Measurements from ENCODE around the gene POLN. TPM values are rescaled to one million over a fixed set of nuclear protein-coding genes. Genes with fewer than 3 reads are reported as not detected.

POLN gene
- total RNA-seq, result 8.6 TPM

GRCh38 chr4:2241410-2242353 lies at the start of gene POLN, which contains the start of gene HAUS3:
Gene POLN, minus strand, starts transcription at chr4:2242121. Its CDS starts 12,890 bp downstream, at chr4:2229231.
Gene HAUS3, minus strand, starts transcription at chr4:2242121. Its CDS starts 1,175 bp downstream, at chr4:2240946.
- no peak for FAIRE-seq
- peak; percentile 99 to 100 for DNase-seq (ENCODE audit: low spot score in 2 of 2)

DNA sequence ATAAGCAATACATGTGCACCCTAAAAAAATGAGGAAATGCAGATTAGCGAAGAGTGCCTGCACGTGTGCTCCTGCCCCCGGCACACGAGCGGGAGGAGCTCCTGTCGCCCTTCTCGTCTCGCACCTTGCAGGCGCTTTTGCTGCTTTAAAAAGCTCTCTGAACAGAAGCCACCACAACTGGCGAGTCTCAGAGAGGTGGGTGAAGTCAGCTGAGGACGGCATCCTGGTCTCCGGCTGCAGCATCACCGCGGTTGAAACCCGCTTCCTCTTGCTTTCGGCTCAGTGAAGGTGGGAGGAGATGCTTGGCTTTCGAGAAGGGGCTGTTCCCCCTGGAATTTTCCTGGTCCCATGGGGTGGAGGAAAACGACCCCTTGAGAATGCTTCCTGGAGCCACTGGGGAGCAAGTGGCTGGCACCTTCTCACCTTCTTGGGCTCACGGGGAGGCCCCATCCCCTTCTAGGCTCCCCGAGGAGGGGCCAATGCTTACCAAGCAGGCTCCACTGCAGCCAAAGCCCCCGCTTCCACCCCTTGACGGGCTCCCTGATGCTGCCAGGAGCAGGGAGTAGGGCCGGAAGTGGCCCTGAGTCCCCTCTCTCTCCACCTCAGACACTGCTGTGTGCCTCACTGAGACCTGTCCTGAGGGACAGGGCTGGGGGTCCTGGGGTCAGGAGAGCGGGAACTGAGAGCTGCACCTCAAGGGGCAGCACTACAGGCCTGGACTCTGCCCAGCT lies 49.2 kb upstream of the POLN start:
- DNase-seq (ENCODE audit: low spot score in 2 of 2), result no peak
- FAIRE-seq, result no peak

GRCh38 chr4:2290488-2290887 lies 48.6 kb upstream of the POLN start:
- FAIRE-seq, result no peak
- DNase-seq (ENCODE audit: low spot score in 2 of 2), result no peak

GRCh38 chr4:2289955-2290333 lies 48.0 kb upstream of the POLN start:
- no peak for DNase-seq (ENCODE audit: low spot score in 2 of 2)
- no peak for FAIRE-seq

DNA sequence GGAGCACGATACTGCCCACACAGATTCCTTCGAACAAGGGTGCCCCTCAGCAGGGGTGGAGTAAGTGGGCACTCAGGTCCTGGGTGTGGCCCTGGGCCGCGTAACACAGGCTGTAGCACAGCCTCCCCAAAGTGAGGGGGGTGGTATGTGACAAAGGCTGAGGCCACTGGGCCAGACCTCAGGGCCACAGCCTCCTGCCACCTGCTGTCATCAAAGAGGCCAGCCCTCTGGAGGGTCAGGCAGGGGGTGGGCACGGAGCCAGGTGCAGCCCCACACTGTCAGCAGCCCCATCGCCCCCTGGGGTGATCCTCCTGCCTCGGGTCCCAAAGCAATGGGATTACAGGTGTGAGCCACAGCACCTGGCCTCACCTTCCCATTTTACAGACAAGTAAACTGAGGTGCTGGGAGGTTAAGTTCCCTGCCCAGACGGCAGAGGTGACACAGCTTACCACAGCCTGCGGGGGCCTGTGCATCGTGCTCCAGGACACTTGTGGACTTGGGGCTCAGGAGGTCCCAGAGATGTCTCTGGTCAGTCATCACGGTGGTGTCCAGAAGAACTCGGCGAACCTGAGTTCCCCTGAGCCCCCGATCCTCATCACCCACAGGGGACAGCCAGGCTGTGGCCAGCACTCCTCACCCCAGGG lies 47.5 kb upstream of the POLN start:
- no peak for FAIRE-seq
- DNase-seq (ENCODE audit: low spot score in 2 of 2), result no peak

DNA sequence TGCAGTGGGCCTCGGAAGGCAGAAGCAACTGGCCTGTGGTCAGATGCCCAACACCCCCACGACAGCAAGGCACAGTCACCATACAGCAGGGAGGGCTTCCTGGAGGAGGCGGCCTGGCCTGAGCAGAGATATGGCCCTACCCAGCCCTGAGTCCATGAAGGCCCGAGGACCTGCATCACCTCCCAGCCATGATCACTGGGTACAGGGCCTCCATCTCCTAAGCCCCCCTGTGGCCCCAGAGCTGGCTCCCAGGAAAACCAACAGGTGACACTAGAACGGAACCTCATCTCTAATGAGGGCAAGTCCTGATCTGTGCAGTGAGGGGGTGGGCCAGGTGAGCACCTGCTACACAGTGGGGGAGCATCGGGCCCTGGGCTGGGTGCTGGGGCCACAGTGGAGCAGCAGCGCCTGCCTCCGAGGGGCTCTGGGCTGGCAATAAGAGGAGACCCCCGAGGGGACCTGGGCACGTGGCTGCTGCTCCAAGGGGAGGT lies 46.2 kb upstream of the POLN start:
- DNase-seq (ENCODE audit: low spot score in 2 of 2) (no peak), FAIRE-seq (no peak)

- FAIRE-seq (no peak), DNase-seq (ENCODE audit: low spot score in 2 of 2) (no peak)
Measured at GRCh38 chr4:2287594-2287915, 45.6 kb upstream of the POLN start.

- DNase-seq (ENCODE audit: low spot score in 2 of 2) (no peak), FAIRE-seq (no peak)
Measured at GRCh38 chr4:2286904-2287593, 45.1 kb upstream of the POLN start.

- no peak for FAIRE-seq
- DNase-seq (ENCODE audit: low spot score in 2 of 2), result no peak
Measured at GRCh38 chr4:2285613-2286381, 43.9 kb upstream of the POLN start.

GRCh38 chr4:2284934-2285612 lies 43.2 kb upstream of the POLN start:
- no peak for DNase-seq (ENCODE audit: low spot score in 2 of 2)
- no peak for FAIRE-seq

DNA sequence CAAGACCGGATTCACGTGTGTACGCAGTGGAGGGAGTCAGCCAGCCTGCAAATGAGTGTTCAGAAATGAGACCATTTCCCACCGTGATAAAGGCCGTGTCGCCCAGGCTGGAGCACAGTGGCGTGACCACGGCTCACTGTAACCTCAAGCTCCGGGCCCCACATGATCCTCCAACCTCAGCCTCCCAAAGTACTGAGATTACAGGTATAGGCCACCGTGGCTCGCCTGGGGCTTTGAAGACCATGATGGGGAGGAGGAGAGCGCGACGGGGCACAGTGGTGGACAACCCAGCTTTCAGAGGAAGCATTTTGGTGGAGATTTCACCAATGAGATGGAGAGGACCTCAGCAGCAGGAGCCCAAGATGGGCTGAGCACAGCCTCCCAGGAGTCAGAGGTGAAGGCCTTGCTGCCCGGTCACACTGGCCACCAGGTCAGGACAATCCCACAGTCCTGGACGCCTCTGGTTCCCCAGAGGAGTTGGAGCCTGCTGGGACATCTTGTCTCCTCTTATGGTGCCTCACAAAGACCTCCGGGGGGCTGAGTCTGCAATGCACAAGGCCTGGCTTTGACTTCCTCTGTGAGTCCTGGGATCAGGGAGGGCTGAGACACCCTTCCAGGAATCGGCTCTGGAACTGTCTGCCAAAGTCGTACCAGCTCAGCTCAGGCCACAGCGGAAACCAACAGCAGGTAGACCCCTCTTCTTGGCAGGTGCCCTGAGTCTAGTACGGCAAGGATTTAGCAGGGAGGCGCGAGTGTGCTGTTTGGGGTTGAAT lies 42.4 kb upstream of the POLN start:
- DNase-seq (ENCODE audit: low spot score in 2 of 2) (no peak), FAIRE-seq (no peak)

DNA sequence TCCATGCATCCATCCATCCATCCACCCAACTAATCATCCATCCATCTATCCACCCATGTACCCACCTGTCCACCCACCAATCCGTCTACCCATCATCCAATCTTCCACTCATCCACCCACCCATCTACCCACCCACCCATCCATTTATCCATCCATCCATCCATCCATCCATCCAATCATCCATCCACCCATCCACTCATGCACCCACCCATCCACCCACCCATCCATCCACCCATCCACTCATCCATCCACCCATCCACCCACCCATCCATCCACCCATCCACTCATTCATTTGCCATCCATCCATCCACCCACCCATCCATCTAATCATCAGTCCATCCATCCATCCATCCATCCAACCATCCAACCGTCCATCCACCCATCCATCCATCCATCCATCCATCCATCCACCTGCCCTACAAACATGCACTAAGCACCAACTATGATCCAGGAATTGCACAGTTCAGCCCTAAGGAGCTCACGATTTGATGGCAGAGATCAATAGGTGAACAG lies 41.3 kb upstream of the POLN start:
- DNase-seq (ENCODE audit: low spot score in 2 of 2), result no peak
- no peak for FAIRE-seq

- DNase-seq (ENCODE audit: low spot score in 2 of 2), result no peak
Measured at GRCh38 chr4:2281575-2282343, 39.8 kb upstream of the POLN start.

DNA sequence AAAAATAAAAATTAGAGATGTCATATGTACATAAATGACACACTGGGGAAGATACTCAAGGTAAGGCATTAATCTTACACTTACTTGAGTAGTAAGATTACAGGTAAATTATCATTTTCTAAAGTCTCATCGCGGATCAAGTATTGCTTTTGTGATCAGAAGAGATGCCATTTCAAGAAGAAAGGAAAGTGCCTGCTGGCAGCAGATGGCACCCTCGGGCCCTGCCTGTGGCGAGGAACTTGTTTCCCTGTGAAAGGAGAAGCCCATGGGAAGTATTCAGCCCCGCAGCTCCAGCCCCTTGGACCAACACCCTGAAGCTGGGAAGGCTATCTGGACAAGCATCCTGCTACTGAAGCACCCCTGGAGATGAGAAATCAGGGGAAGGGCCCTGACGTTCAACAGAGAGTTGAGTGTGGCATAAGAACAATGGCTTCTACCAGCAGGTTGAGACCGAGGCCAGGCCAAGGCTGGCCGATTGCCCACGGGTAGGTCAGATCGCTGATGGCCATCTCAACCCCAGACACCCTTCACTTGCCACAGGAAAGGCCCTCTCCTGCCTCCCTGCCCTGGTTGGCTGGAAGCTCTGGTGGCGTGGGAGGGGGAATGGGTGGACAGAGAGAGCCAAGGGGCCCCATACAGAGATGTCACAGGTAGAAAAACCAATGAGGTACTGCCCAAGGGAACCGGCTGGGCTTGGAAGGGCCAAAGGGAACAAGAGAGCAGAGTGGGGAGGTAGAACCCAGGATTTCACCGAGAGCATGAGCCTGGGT lies 38.8 kb upstream of the POLN start:
- DNase-seq (ENCODE audit: low spot score in 2 of 2) (no peak), FAIRE-seq (no peak)

More at GRCh38 chr4:2281575-2282343, 39.8 kb upstream of the POLN start:
- FAIRE-seq, result no peak

DNA sequence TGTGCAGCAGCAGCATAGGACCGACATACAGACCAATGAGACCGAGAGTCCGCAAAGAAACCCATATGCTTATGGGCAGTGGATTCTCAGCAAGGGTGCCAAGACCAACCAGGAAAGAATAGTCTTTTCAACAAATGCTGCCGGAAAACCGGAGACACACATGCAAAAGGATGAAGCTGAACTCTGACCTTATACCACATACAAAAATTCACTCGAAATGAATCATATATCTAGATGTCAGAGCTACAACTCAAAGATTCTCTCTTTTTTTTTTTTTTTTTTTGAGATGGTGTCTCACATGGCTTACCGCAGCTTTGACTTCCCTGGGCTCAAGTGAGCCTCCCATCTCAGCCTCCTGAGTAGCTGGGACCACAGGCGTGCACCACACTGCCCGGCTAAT lies 36.0 kb upstream of the POLN start:
- no peak for DNase-seq (ENCODE audit: low spot score in 2 of 2)
- FAIRE-seq, result no peak

- no peak for FAIRE-seq
- no peak for DNase-seq (ENCODE audit: low spot score in 2 of 2)
Measured at GRCh38 chr4:2276581-2277325, 34.8 kb upstream of the POLN start.

All from frontal cortex (tissue), 4 donors.